Germinal center (tissue), 1 donor: ENCODE results near the gene BRSK2.

ENCODE experiments used
- DNase-seq: peaks from one replicate; pipeline ENCODE4 v3.0.0; 2012; ENCODE audit warnings: mixed read lengths, low spot score

BRSK2 gene

DNA sequence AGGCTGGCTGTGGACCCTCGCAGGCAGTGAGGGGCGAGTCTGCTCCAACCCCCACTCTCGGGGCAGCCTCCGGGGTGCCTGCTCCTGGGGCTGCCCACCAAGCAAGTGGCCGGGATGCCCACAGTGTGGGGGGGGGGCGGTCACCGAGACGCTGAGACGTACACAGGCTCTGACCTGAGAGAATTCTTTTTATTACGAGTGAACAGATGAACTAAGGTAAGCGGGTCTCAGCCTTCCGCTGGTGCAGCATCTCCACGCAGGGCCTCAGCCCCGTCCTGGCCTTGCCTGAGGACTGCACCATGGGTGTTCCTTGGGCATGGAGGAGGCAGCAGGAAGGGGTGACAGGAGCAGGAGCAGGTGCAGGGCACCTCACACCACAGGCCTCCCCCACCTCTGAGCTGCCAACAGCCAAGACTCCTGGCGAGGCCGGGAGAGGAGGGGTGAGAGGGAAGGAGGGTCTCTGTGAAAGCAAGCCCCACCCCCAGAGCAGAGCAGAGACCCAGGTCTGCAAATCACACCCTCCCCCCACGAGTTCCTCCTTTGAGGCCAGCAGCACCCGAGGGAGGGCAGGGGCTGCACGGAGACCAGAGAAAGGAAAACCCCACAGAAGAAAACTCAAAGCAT lies 79.7 kb downstream of the BRSK2 start:
- no peak for DNase-seq

DNA sequence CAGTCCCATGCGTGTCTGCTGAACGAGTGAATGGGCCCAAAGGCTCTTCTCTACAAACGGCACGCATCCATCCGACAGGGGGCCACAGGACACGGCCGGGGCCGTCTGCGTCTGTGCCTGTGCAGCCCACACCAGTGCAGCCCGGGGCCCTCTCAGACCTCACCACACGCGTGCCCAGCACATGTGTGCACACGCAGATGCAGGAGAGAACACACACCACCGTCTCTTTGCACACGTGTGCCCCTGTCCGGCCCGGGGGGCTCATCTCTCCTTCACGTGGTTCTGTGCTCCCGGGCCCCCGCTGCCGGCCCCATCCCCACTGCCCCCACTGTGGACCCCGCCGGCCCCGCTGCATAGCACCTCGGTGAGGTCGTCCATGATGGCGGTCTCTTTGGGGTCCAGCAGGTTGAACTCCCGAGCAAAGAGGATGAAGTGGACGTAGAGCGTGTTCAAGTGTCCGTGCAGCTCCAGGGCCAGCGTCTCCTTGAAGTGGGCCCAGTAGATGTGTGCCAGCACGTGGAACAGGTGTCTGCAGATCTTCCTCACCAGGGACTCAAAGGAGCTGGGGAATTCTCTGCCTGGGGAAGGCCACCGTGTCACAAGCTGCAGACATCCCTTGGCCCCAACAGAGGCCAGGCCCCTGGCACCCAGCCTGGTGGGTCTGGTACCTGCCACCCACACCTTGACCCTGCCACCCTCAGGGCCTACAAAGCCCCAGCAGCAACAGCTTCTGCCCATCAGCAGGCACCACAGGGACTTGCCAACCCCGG lies 80.4 kb downstream of the BRSK2 start:
- no peak for DNase-seq

DNA sequence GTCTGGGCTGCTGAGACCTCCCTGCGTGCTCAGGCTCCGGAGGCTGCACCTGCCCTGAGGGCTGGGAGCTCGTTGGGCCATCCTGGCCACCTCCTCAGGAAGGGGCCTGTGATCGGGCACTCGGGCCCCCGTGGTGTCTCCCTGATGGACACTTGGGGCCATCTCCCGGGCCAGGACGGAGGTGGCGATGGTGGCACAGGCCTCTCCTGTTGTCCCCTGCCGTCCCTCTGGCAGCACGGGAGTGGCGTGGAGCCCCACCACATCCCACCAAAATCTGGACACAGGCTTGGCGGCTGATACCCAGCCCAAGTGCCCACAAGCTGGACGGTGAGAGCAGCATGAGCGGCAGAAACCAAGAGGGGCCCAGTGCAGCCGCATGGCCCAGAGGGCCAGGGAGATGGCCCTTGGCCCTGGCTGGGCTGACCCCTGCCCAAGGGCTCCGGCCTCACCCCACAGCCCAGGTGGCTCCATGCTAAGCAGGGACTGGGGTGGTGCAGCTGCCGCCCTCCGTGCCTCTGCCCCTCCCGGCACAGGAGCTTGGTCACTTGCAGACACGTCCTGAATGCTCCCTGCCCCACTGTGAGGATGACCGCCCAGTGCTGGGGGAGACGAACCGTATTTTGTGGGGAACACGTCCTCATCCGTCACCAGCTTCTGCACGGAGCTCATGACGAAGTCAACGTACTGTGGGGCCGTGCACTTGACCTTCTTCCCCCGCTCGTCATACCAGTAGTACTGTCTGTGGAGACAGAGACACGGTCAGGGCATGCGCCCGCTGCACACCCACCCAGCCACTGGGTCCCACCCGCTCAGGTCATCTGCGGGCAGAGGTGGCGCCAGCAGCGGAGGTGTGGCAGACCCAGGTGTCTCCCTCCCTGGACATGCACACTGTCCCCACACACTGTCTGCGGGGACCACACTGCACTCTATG lies 81.2 kb downstream of the BRSK2 start:
- DNase-seq: no peak

- DNase-seq: no peak
Measured at GRCh38 chr11:1471736-1472135, 82.0 kb downstream of the BRSK2 start.

- DNase-seq: no peak
Measured at GRCh38 chr11:1472180-1473005, 82.7 kb downstream of the BRSK2 start.

- no peak for DNase-seq
Measured at GRCh38 chr11:1473011-1473628, 83.4 kb downstream of the BRSK2 start.

- DNase-seq: no peak
Measured at GRCh38 chr11:1473786-1474185, 84.1 kb downstream of the BRSK2 start.

DNA sequence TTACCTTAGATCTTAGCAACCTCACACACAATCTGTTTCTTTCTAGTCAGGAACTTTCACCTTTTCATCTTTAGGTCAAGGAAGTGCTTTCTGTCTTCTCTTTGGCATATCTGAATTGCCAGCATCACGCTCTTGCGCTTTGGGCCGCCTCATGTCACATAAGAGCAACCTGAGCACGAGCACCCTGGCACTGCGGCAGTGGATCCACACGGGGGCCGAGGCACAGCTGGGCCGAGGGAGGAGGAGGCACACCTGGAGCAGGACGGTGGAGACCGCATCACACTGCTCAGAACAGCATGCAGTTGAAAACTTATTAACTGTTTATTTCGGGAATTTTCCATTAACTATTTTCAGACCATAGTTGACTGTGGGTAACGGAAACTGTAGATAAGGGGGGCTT lies 86.1 kb downstream of the BRSK2 start:
- no peak for DNase-seq

DNA sequence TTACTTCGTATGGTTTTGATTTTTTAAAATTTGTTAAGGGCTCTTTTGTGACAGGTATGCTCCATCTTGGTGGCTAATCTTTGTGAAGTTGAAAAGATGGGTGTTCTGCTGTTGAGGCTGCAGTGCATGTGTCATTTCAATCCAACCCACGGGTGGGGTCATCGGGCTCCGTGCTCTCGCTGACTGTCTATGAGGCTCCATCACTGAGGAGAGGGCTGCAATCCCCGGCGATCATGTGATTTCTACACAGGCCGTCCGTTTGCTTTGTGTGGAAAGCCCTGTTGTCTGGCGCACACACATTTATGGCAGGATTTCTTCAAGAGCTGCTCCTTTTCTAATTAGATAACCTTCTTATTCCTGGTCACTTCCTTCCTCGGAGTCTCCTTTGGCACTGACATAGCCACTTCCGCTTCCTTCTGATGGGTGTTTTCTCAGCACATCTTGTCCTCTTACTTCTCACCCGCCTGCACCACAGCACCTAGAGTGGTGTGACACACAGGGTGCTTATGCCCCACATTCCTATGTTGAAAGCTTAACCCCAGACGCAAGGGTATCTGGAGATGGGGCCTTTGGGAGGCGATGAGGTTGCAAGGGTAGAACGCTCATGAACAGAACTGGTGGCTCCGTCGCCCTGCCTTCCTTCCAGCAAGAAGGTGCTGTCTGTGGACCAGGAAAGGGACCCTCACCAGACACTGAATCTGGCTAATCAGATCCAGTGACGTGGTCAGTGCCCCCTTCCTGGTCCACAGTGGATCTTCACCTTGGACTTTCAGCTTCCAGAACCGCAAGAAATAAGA lies 87.4 kb downstream of the BRSK2 start:
- DNase-seq: no peak

DNA sequence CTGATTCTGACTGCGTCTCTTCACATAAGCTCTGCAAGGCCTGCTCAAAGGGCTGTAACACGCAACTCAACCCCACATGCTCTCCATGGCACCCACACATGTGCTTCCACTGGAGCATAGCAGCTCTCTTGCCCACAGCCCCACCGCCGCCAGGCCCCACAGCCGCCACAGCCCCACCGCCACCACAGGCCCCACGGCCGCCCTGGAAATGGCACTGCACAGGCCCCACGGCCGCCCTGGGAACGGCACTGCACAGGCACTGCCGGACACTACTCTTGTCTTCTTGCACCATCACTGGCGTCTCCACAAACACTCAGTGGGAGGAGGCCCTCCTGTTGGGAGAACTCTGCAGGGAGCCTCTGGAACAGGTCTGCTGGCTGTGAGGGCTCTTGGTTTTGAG lies 88.3 kb downstream of the BRSK2 start:
- DNase-seq: no peak

GRCh38 chr11:1478544-1478943 lies 88.8 kb downstream of the BRSK2 start:
- no peak for DNase-seq

GRCh38 chr11:1479006-1479677 lies 89.4 kb downstream of the BRSK2 start:
- DNase-seq: no peak

GRCh38 chr11:1479678-1480118 lies 90.0 kb downstream of the BRSK2 start:
- no peak for DNase-seq

GRCh38 chr11:1480191-1480554 lies 90.4 kb downstream of the BRSK2 start:
- no peak for DNase-seq

GRCh38 chr11:1480555-1481482 lies 91.1 kb downstream of the BRSK2 start:
- DNase-seq: no peak

GRCh38 chr11:1481483-1481825 lies 91.7 kb downstream of the BRSK2 start:
- no peak for DNase-seq

- no peak for DNase-seq
Measured at GRCh38 chr11:1481861-1482441, 92.2 kb downstream of the BRSK2 start.

GRCh38 chr11:1482581-1483444 lies 93.1 kb downstream of the BRSK2 start:
- DNase-seq: no peak
